NCI-H524 (cell line): ENCODE results near the gene GPR162.

ENCODE experiments used
- DNase-seq, 2 experiments: peaks; one replicate each; lab custom pipeline; 2025; lab: John Stamatoyannopoulos, UW

The GPR162 gene, protein sequence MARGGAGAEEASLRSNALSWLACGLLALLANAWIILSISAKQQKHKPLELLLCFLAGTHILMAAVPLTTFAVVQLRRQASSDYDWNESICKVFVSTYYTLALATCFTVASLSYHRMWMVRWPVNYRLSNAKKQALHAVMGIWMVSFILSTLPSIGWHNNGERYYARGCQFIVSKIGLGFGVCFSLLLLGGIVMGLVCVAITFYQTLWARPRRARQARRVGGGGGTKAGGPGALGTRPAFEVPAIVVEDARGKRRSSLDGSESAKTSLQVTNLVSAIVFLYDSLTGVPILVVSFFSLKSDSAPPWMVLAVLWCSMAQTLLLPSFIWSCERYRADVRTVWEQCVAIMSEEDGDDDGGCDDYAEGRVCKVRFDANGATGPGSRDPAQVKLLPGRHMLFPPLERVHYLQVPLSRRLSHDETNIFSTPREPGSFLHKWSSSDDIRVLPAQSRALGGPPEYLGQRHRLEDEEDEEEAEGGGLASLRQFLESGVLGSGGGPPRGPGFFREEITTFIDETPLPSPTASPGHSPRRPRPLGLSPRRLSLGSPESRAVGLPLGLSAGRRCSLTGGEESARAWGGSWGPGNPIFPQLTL

GRCh38 chr12:6821591-6822425, at the start of gene GPR162:
GPR162 (plus strand) TSS chr12:6821821; CDS start chr12:6823899, 2,078 bp downstream.
- DNase-seq: peak; percentile 15 to 58

DNA sequence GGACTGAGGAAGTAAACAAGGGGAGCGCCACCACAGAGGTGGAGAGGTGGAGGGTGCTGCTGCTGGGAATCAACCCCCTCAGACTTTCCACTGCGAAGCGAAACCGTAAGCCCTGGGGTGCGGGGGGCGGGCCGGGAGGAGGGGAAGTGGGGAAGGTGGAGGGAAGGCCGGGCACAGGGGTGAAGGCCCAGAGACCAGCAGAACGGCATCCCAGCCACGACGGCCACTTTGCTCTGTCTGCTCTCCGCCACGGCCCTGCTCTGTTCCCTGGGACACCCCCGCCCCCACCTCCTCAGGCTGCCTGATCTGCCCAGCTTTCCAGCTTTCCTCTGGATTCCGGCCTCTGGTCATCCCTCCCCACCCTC, 49.3 kb upstream of the GPR162 start, which contains the start of gene LAG3:
LAG3 (plus strand) TSS at position 190 of the 365 bp plus-strand sequence. CDS start 333 bp downstream, outside the sequence.
- no peak for DNase-seq

DNA sequence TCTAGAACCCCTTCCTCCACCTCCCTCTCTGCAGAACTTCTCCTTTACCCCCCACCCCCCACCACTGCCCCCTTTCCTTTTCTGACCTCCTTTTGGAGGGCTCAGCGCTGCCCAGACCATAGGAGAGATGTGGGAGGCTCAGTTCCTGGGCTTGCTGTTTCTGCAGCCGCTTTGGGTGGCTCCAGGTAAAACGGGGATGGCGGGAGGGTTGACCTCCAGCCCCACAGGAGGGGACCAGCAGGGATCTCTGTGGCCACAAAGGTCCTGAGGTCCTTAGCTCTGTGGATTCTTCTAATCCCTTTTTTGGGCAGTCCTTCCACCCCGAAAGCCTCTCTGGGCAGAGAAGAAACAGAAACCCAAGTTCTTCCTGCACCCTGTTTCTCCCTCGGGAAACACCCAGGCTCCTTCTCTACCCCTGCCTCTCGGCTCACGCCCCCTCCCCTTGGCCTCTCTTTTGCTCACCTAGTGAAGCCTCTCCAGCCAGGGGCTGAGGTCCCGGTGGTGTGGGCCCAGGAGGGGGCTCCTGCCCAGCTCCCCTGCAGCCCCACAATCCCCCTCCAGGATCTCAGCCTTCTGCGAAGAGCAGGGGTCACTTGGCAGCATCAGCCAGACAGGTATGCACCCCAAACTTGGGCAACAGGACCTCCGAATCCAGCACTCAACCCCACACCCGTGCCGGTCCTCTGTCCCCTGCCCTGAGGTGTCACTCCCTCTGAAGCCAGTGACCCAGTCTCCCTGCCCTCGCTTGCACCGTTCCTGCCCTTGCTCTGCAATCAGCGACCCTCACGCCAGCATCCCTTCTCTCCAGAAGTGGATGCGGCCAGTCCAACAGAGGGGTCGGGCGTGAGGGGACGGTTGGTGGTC, 48.7 kb upstream of the GPR162 start:
- no peak for DNase-seq

- DNase-seq: no peak
Measured at GRCh38 chr12:6773590-6774351, 47.9 kb upstream of the GPR162 start.

GRCh38 chr12:6774499-6775062, 47.0 kb upstream of the GPR162 start:
- no peak for DNase-seq

DNA sequence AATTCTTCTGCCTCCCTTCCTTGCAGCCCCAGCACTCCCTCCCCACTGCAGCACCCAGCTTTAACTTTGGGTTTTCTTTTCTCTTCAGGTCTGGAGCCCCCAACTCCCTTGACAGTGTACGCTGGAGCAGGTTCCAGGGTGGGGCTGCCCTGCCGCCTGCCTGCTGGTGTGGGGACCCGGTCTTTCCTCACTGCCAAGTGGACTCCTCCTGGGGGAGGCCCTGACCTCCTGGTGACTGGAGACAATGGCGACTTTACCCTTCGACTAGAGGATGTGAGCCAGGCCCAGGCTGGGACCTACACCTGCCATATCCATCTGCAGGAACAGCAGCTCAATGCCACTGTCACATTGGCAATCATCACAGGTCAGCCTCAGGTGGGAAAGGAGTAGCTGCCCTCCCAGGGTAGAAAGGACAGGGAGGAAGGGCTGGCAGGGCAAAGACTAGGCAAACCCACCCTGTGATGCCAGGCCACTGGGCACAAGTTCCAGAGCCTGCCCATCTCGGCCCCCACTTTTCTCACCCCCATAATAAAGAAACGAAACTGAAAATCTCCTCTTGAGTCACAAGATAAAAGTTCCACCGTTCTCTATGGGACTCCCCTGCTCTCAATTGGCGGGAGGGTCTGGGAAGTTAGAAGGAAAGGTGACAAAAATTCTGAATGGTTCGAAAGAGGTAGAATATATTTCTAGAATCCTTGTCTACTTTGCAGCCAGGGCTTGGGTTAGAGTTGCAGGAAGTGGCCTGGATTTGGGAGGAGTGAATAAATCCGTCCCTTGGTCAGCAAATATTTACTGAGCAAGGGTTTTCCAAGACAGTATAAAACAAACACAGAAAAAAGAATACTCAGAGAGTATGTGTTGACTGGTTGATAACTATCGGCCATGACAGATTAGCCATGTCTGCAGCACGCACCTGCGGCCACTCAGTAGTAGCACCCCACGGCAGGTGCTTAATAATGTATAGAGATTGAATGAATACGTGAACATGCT, 46.1 kb upstream of the GPR162 start:
- no peak for DNase-seq

- no peak for DNase-seq
Measured at GRCh38 chr12:6777386-6777785, 44.2 kb upstream of the GPR162 start.

GRCh38 chr12:6778217-6778573, 43.4 kb upstream of the GPR162 start:
- no peak for DNase-seq

DNA sequence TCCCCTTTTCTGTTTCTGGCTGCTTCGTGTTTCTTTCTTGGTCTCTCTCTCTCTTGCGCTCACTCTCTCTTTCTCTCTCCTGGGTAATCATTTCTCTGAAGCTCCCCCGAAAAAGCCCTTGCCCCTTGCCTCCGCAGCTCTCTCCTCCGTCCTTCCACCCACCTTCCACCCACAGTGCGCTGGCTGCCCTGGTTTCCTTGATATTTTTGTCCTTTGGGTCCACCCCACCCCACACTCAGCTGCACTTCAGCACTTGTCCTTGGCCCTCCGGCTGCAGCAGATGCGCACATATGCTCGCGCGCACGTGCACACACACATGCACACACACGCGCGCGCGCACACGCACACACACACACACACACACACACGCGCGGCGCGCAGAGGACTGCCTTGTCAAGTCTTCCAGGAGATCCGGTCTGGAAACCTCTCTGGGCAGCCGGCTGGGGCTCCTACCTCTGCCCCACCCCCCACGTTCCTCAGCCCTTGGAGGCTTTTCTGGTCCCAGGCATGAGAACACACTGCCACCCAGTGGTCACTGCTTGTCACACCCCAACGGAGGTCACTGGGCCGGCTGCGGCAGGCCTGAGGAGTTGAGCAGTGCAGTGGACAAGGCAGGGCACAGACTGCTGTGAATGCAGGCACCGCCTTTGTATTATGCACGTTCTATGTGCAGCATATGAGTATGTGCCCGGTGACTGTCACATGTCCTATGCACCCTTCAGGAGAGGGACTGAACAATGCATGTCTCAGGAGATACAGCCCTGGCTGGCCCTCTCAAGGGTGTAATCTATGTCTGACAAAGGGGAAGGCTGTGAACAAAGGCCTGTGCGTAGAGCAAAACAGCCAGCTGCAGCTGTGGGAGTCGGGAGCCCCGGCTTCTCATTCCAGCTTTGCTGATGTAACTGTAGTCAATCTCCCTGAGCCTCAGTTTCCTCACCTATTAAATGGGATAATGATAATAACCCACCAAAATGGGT, 42.8 kb upstream of the GPR162 start:
- DNase-seq: peak; percentile 95 to 96

DNA sequence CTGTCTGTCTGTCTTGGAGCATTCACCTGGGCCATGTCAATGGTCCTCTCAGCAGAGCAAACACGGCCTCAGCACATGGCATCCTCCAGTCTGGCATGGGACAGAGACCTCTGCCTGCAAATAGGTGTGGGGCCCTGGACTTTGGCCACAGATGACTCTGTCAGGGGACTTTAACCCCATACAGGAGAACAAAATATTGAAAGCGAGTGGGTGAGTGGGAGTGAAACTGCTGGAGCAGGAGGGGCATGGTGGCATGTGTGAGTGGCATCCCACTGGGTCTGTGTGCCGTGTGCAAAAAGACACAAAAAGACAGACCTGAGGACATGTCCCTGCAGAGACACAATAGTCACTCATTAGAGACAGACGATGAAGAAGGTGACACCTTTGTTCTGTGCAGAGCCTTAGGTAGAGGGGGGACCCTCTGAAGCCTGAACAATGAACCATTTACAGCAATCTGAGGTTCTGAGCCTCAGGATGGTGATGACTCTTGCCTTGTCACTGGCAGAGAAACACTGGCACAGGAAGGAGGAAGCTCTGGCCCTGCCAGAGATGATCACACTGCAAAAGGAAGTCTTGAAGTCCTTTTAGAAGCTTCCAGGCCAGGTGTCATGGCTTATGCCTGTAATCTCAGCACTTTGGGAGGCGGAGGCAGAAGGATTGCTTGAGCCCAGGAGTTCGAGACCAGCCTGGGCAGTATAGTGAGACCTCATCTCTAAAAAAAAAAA, 41.8 kb upstream of the GPR162 start:
- DNase-seq: no peak

DNA sequence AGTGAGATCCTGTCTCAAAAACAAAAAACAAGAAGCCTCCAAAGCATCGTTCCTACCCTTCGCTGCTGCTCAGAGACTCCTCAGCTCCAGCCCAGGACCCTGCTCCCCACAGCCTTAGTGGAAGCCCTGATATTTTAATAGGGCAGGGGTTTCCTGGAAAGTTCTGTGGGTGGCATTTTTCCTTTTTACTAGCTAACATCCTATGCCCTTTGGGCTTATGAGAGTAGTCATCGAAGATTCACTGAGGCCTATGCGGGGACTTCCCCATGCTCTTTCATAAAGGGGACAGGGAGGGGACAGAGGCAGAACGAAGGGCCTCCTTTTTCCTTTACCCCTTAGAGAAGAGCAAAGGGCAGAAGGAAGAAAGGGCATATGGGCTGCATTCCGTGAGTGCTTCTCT, 41.0 kb upstream of the GPR162 start:
- DNase-seq: no peak

GRCh38 chr12:6782119-6782518, 39.5 kb upstream of the GPR162 start:
- no peak for DNase-seq

GRCh38 chr12:6782850-6783566, 38.6 kb upstream of the GPR162 start:
- DNase-seq: no peak

DNA sequence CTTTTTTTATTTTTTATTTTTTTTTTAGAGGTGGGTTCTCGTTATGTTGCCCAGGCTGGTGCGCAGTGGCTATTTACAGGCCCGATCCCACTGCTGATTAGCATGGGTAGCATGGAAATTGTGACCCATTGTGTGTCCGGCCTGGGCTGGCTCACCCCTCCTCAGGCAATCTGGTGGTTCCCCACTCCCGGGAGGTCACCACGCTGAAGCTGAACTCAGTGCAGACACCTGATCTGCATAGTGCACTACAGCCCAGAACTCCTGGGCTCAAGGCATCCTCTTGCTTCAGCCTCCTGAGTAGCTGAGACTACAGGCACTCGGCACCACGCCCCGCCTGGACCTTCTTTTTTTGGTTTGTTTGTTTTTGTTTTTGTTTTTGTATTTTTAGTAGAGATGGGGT, 37.8 kb upstream of the GPR162 start:
- no peak for DNase-seq

DNA sequence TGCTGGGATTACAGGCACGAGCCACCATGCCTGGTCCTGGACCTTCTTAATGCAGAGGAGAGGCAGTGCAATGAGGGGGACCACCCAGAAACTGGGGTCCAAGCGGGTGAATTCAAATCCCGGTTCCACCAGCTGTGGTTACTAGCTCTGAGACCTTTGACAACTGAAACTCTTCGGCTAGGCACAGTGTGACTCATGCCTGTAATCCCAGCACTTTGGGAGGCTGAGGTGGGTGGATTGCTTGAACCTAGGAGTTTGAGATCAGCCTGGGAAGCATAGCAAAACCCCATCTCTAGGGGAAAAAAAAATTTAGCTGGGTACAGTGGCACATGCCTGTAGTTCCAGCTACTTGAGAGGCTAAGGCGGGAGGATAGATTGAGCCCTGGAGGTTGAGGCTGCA, 37.3 kb upstream of the GPR162 start:
- no peak for DNase-seq

- no peak for DNase-seq
Measured at GRCh38 chr12:6784761-6785160, 36.9 kb upstream of the GPR162 start.
